ENCODE results near the gene IRF1. TPM values are rescaled to one million over a fixed set of nuclear protein-coding genes. Genes with fewer than 3 reads are reported as not detected.
A peak's percentile ranks its signal among the peaks of the same experiment; 100 is the strongest.

Gene IRF1
- polyA plus RNA-seq, 4 donors = 51.7 to 80.5 (median 59.0) TPM

GRCh38 chr5:132459983-132460838 lies 30.4 kb downstream of the IRF1 start:
- Histone ChIP-seq H3K27me3 (ENCODE audit: control insufficient read depth in 3 of 3, insufficient read depth in 3 of 3, low read length in 3 of 3) (no peaks in the 10 kb centered on the region), H3K36me3 (ENCODE audit: control insufficient read depth in 3 of 3, insufficient read depth in 2 of 3, low read depth in 1 of 3, low read length in 3 of 3) (peaks cover 0 to 40% (median 0%) of the 10 kb centered on the region in 3 donors), H3K27ac (ENCODE audit: low read depth in 1 of 3, low read length in 2 of 3) (peak overlapping the region; percentile 84 to 96 (median 86)), H3K4me3 (ENCODE audit: low read depth in 1 of 3, low read length in 3 of 3) (no peak overlapping the region), H3K9me3 (ENCODE audit: control insufficient read depth in 2 of 2, insufficient read depth in 1 of 2, low read depth in 1 of 2, low read length in 1 of 2) (no peaks in the 10 kb centered on the region), H3K4me1 (ENCODE audit: control insufficient read depth in 3 of 3, insufficient read depth in 2 of 3, low read depth in 1 of 3, low read length in 2 of 3) (peaks cover 37 to 90% (median 50%) of the 10 kb centered on the region in 3 donors)
- DNase-seq = peak; percentile 42 to 92
- 23 to 53% (median 38%) methylated on average over 8 of the region's 8 CpGs for WGBS, 3 donors
- no peak for FAIRE-seq

GRCh38 chr5:132459031-132459982 lies 31.3 kb downstream of the IRF1 start:
- Histone ChIP-seq H3K27me3 (ENCODE audit: control insufficient read depth in 3 of 3, insufficient read depth in 3 of 3, low read length in 3 of 3) (no peaks in the 10 kb centered on the region), H3K9me3 (ENCODE audit: control insufficient read depth in 2 of 2, insufficient read depth in 1 of 2, low read depth in 1 of 2, low read length in 1 of 2) (no peaks in the 10 kb centered on the region), H3K27ac (ENCODE audit: low read depth in 1 of 3, low read length in 2 of 3) (peak overlapping the region; percentile 48 to 96 (median 86)), H3K36me3 (ENCODE audit: control insufficient read depth in 3 of 3, insufficient read depth in 2 of 3, low read depth in 1 of 3, low read length in 3 of 3) (peaks cover 0 to 42% (median 0%) of the 10 kb centered on the region in 3 donors), H3K4me3 (ENCODE audit: low read depth in 1 of 3, low read length in 3 of 3) (no peak overlapping the region), H3K4me1 (ENCODE audit: control insufficient read depth in 3 of 3, insufficient read depth in 2 of 3, low read depth in 1 of 3, low read length in 2 of 3) (peaks cover 31 to 85% (median 44%) of the 10 kb centered on the region in 3 donors)
- 31 to 59% (median 47%) methylated on average over 11 to 12 of the region's 12 CpGs for WGBS, 3 donors
- peak; percentile 61 to 88 for DNase-seq
- no peak for FAIRE-seq

GRCh38 chr5:132458651-132459030 lies 31.9 kb downstream of the IRF1 start:
- peaks cover 0 to 45% (median 0%) of the 10 kb centered on the region in 3 donors for H3K36me3 ChIP-seq (ENCODE audit: control insufficient read depth in 3 of 3, insufficient read depth in 2 of 3, low read depth in 1 of 3, low read length in 3 of 3)
- DNase-seq (peak in 1 of 2 donors; percentile 55), FAIRE-seq (no peak)
- no peak overlapping the region for H3K4me3 ChIP-seq (ENCODE audit: low read depth in 1 of 3, low read length in 3 of 3)
- no peaks in the 10 kb centered on the region for H3K9me3 ChIP-seq (ENCODE audit: control insufficient read depth in 2 of 2, insufficient read depth in 1 of 2, low read depth in 1 of 2, low read length in 1 of 2)
- no peaks in the 10 kb centered on the region for H3K27me3 ChIP-seq (ENCODE audit: control insufficient read depth in 3 of 3, insufficient read depth in 3 of 3, low read length in 3 of 3)
- 38 to 68% (median 38%) methylated on average over 1 of the region's 1 CpG for WGBS, 3 donors
- H3K4me1 ChIP-seq (ENCODE audit: control insufficient read depth in 3 of 3, insufficient read depth in 2 of 3, low read depth in 1 of 3, low read length in 2 of 3) = peaks cover 31 to 78% (median 44%) of the 10 kb centered on the region in 3 donors
- H3K27ac ChIP-seq (ENCODE audit: low read depth in 1 of 3, low read length in 2 of 3) = peak overlapping the region; percentile 48 to 96 (median 86)

- Histone ChIP-seq H3K4me3 (ENCODE audit: low read depth in 1 of 3, low read length in 3 of 3) (no peak overlapping the region), H3K27me3 (ENCODE audit: control insufficient read depth in 3 of 3, insufficient read depth in 3 of 3, low read length in 3 of 3) (no peaks in the 10 kb centered on the region), H3K9me3 (ENCODE audit: control insufficient read depth in 2 of 2, insufficient read depth in 1 of 2, low read depth in 1 of 2, low read length in 1 of 2) (no peaks in the 10 kb centered on the region), H3K4me1 (ENCODE audit: control insufficient read depth in 3 of 3, insufficient read depth in 2 of 3, low read depth in 1 of 3, low read length in 2 of 3) (peaks cover 29 to 73% (median 43%) of the 10 kb centered on the region in 3 donors), H3K27ac (ENCODE audit: low read depth in 1 of 3, low read length in 2 of 3) (peak overlapping the region in 2 of 3 donors; percentile 86 to 96), H3K36me3 (ENCODE audit: control insufficient read depth in 3 of 3, insufficient read depth in 2 of 3, low read depth in 1 of 3, low read length in 3 of 3) (peaks cover 0 to 47% (median 0%) of the 10 kb centered on the region in 3 donors)
- DNase-seq = no peak
- no peak for FAIRE-seq
- WGBS, 3 donors = 78 to 92% (median 81%) methylated on average over 3 of the region's 3 CpGs
These were observed 32.4 kb downstream of the IRF1 start for GRCh38 chr5:132458226-132458560.

- Histone ChIP-seq H3K4me3 (ENCODE audit: low read depth in 1 of 3, low read length in 3 of 3) (no peak overlapping the region), H3K27ac (ENCODE audit: low read depth in 1 of 3, low read length in 2 of 3) (peak overlapping the region; percentile 83 to 99 (median 96)), H3K36me3 (ENCODE audit: control insufficient read depth in 3 of 3, insufficient read depth in 2 of 3, low read depth in 1 of 3, low read length in 3 of 3) (peaks cover 0 to 44% (median 0%) of the 10 kb centered on the region in 3 donors), H3K9me3 (ENCODE audit: control insufficient read depth in 2 of 2, insufficient read depth in 1 of 2, low read depth in 1 of 2, low read length in 1 of 2) (no peaks in the 10 kb centered on the region), H3K27me3 (ENCODE audit: control insufficient read depth in 3 of 3, insufficient read depth in 3 of 3, low read length in 3 of 3) (no peaks in the 10 kb centered on the region), H3K4me1 (ENCODE audit: control insufficient read depth in 3 of 3, insufficient read depth in 2 of 3, low read depth in 1 of 3, low read length in 2 of 3) (peaks cover 29 to 67% (median 37%) of the 10 kb centered on the region in 3 donors)
- DNase-seq (no peak), FAIRE-seq (no peak)
- WGBS, 3 donors = 57 to 69% (median 58%) methylated on average over 2 of the region's 2 CpGs
These were observed 33.0 kb downstream of the IRF1 start for GRCh38 chr5:132457371-132458225.

- Histone ChIP-seq H3K4me3 (ENCODE audit: low read depth in 1 of 3, low read length in 3 of 3) (no peak overlapping the region), H3K27ac (ENCODE audit: low read depth in 1 of 3, low read length in 2 of 3) (peak overlapping the region; percentile 83 to 99 (median 96)), H3K27me3 (ENCODE audit: control insufficient read depth in 3 of 3, insufficient read depth in 3 of 3, low read length in 3 of 3) (no peaks in the 10 kb centered on the region), H3K9me3 (ENCODE audit: control insufficient read depth in 2 of 2, insufficient read depth in 1 of 2, low read depth in 1 of 2, low read length in 1 of 2) (no peaks in the 10 kb centered on the region), H3K36me3 (ENCODE audit: control insufficient read depth in 3 of 3, insufficient read depth in 2 of 3, low read depth in 1 of 3, low read length in 3 of 3) (peaks cover 0 to 43% (median 0%) of the 10 kb centered on the region in 3 donors), H3K4me1 (ENCODE audit: control insufficient read depth in 3 of 3, insufficient read depth in 2 of 3, low read depth in 1 of 3, low read length in 2 of 3) (peaks cover 29 to 61% (median 34%) of the 10 kb centered on the region in 3 donors)
- DNase-seq = peak in 1 of 2 donors; percentile 28
- FAIRE-seq = no peak
- WGBS, 3 donors = 60 to 75% (median 62%) methylated on average over 6 of the region's 6 CpGs
These were observed 33.6 kb downstream of the IRF1 start for GRCh38 chr5:132456987-132457361.

GRCh38 chr5:132456296-132456986 lies 34.1 kb downstream of the IRF1 start:
- Histone ChIP-seq H3K27ac (ENCODE audit: low read depth in 1 of 3, low read length in 2 of 3) (peak overlapping the region; percentile 83 to 99 (median 96)), H3K4me3 (ENCODE audit: low read depth in 1 of 3, low read length in 3 of 3) (no peak overlapping the region), H3K4me1 (ENCODE audit: control insufficient read depth in 3 of 3, insufficient read depth in 2 of 3, low read depth in 1 of 3, low read length in 2 of 3) (peaks cover 29 to 56% (median 34%) of the 10 kb centered on the region in 3 donors), H3K36me3 (ENCODE audit: control insufficient read depth in 3 of 3, insufficient read depth in 2 of 3, low read depth in 1 of 3, low read length in 3 of 3) (peaks cover 0 to 47% (median under 1%) of the 10 kb centered on the region in 3 donors), H3K9me3 (ENCODE audit: control insufficient read depth in 2 of 2, insufficient read depth in 1 of 2, low read depth in 1 of 2, low read length in 1 of 2) (no peaks in the 10 kb centered on the region), H3K27me3 (ENCODE audit: control insufficient read depth in 3 of 3, insufficient read depth in 3 of 3, low read length in 3 of 3) (no peaks in the 10 kb centered on the region)
- FAIRE-seq (no peak), DNase-seq (peak; percentile 60 to 63)
- WGBS, 3 donors = 12 to 27% (median 14%) methylated on average over 8 of the region's 8 CpGs

Data from small intestine (tissue), 7 donors.